Dedifferentiated amniotic fluid mesenchymal stem cell (primary cell): Measurements from ENCODE around the gene HIPK3.
"Not testable (repeated sequence)": the region's sequence is repeated elsewhere in the genome, so short reads cannot be mapped to it uniquely, and the experiment has no call there.

ENCODE experiments used
- DNase-seq: peaks from one replicate; pipeline ENCODE4 v3.0.0-alpha.2; 2016; ENCODE audit errors: extremely low spot score

The HIPK3 gene

DNA sequence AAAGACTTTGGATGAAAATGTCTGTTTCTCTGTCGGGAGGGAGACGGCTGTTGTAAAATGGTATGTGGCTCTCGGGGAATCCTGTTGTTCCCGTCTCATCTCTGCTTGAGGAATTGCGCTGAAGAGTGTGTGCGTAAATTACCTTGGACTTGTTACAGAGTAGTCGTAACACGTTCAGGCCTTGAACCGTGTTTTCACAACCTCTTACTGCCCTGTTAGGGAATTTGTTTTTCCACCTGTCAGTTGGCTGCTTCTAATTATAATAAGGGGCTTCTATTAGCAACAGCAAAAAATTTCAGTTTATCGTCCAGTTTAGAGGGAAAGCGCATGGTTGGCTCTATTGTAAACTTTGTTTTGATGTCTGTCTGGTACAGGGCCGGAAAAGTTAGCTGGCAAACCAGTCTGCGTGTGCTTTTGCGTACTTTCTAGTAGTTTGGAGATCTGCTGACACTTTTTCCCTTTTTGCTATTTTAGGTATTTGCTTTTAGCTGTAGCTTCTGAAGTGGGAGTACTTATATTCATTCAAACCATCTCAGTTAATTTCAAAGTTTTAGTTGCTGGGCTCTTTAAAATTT lies 1.5 kb downstream of the HIPK3 start:
- DNase-seq: peak; percentile 31

DNA sequence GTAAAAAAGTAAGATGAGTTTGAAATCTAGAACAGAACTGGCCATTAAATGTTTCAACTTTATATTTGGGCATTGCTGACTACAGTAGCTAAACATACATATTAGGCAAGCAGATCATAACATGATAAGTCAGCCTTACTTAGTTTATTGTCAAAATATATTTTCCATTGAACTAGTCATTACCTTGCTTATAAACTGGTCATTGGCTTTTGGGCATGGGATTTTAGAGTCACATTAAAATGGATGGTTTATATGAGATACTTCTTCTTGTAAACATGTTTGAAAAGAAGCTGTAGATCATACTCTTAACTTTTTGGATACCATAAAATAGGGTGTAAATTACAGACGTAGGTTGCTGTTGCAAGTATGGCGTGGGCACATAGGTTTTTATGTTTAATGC lies 2.7 kb downstream of the HIPK3 start:
- no peak for DNase-seq

- not testable (repeated sequence) for DNase-seq
Observed at GRCh38 chr11:33261350-33261749, 4.2 kb downstream of the HIPK3 start.

DNA sequence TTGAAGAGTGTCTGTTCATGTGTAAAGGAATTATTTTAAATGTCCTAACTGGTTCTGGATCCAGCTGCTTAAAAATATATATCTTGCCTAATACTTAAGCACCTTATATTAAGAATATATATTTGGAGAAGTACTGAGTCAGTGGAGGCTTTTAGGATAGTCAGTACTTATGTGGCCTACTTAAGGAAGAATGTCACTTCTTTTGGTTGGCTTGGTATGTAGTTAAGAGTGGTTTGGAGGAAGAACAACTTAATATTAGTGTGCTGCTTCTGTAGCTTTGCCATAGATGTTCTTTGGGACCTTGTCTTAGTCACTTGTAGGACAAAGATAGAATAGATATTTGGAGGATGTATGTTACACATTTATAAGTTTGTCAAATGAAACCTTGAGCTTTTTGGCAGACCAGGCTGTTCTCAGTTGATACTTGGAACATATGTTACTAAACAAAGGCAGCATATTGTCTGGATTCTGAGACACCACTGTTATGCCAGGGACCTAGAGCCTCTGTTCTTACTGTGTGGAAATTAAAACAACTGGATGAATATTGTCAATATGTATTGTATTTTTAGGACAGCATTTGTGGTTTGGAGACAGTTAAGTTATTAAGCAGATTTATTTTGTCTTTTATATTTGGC lies 4.9 kb downstream of the HIPK3 start:
- no peak for DNase-seq

GRCh38 chr11:33263549-33263948 lies 6.4 kb downstream of the HIPK3 start:
- no peak for DNase-seq

DNA sequence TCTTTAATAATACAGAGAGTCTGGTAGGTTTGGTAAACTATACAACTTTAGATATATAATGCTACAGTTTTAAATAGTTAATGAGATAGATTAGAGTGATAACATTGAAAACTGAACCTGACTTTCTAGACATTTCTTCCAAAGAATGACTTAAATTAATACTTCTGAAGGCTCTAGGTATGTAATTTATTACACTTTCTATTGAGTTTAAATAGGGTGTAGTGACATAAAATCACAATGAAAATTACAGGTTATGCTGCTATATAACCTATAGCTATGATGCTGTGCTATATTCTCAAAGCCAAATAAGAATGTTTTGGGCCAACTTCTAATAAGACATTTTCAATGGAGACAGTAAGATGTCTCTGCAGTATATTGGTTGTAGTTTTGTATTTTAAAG lies 7.7 kb downstream of the HIPK3 start:
- no peak for DNase-seq

DNA sequence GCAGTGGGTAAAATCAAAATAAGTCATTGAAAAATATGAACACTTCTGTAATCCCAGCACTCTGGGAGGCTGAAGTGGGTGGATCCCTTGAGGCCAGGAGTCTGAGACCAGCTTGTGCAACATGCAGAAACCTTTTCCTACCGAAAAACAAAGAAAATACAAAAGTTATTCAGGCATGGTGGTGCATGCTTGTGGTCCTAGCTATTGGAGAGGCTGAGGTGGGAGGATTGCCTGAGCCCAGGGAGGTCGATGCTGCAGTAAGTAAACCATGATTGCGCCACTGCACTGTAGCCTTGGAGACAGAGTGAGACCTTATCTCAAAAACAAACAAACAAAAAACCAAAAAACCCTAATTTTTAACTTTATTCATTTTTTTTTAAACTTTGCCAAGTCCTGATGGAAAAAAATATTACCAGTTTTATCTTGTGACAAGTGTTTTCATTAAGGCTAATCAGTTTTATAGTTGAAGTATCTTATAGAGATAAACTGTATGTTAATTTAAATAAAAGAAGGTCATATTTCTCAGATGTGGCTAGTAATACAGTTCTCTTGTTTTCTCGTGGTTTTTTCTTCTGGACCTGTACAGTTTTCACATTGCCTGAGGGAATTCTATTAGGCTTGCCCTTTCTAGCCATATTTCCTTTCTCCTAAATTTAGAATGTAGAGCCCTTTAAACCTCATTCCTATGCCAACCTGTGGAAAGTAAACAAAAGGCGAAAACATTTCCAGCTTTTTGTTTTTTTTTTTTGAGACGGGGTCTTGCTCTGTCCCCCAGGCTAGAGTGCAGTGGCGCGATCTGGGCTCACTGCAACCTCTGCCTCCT lies 9.4 kb downstream of the HIPK3 start:
- DNase-seq: peak; percentile 75

DNA sequence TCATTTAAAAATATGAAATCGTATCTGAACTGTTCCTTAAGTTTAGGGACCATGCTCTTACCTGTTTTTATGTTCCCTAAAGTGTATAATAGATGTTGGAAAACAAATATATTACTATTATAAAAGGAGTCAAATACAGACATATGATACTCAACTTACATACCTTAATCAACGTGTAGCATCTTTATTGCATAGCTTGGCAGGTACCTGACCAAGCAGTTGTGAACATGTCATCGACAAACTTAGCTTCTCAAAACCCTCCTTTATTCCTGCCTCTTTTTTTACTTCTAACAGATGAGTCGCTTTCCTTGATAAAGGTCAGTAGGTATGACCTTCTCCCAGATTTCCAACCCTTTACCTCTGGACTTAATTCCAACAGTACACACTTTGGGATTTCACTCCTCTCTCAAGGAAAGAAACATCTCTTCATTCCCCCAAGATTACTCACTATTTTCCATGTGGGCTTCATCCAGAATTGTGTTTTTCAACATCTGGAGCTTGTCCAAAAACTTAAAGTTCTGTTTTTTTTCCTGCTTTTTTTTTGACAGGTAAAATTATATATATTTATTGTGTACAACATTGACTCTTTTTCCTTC lies 11.9 kb downstream of the HIPK3 start:
- DNase-seq: peak; percentile 39

DNA sequence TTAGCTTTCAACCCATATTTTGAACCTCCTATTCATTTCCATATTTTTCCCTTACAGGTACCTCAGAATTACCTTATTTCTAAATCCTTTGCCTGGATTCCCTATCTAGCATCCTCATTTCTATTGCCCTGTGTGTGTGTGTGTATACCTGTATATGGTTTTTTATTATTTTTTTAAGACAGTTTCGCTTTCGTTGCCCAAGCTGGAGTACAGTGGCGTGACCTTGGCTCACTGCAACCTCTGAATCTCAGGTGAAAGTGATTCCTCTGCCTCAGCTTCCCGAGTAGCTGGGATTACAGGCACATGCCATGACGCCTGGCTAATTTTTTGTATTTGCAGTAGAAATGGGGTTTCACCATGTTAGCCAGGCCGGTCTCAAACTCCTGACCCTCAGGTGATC lies 12.6 kb downstream of the HIPK3 start:
- no peak for DNase-seq

- DNase-seq: no peak
Observed at GRCh38 chr11:33271059-33271458, 13.9 kb downstream of the HIPK3 start.

DNA sequence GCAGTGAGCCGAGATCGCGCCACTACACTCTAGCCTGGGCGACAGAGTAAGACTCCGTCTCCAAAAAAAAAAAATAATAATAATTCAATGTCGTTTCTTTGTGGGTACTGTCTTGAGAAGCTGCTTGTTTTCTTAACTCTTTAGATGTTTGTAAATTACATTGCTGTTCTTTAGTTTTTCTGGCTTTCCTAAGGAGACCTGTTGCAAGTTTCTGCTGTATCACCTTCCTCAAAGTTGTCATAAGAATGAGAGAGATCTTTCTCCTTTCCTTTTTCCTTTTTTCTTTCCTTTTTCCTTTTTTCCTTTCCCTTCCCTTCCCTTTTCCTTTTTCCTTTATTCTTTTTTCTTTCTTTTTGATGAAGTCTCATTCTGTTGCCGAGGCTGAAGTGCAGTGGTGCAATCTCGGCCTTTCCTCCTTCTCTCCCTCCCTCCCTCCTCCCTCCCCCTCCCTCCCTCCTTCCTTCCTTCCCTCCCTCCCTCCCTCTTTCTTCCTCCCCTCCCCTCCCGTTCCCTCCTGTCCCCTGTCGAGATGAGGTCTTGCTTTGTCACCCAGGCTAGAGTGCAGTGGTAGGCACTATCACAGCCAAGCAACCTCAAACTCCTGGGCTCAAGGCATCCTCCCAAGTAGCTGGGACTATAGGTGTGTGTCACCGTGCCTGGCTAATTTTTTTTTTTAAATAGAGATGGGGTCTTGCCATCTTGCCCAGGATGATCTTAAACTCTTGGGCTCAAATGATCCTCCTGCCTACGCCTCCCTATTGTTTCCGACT lies 15.3 kb downstream of the HIPK3 start:
- no peak for DNase-seq

GRCh38 chr11:33273656-33274055 lies 16.5 kb downstream of the HIPK3 start:
- DNase-seq: no peak

DNA sequence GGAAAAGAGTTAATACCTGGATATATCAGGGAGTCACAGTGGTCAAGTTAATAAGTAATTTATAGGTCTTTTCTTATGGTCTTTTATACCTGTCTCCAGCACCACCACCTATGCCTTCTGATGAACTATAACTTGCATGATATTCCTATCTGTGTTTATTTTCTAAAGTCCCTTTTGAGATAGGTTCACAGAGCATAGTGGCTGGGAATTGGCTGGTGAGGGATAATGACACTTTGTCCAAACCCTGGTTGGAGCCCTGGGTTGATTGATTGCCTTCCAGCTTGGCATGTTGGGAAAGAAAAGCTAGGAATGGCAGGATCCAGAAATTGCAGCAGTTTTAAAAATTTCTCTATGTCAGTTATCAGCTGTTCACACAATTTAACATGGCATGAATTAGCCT lies 23.2 kb downstream of the HIPK3 start:
- DNase-seq: no peak

GRCh38 chr11:33281758-33282157 lies 24.6 kb downstream of the HIPK3 start:
- no peak for DNase-seq

GRCh38 chr11:33284818-33285217 lies 27.6 kb downstream of the HIPK3 start:
- DNase-seq: no peak

DNA sequence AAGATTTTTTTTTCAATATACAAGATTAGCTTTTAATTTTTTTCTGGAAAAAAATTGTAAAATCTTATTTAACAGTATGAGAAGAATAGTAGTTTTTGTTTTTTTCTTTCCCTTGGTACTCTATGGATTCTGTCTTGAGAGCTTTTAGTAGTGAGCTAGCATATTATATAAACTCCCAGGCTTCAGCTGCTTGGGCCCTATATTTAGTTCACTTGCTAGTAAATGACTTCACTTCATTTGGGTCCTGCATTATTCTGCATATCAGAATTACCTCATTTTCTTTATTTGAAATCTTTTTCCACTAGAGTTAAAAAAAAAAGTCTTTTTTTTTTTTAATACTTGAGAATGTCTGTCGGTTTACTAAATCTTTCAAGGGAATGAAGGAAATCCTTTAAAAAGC lies 33.1 kb downstream of the HIPK3 start:
- no peak for DNase-seq

- no peak for DNase-seq
Observed at GRCh38 chr11:33291004-33291777, 34.0 kb downstream of the HIPK3 start.

DNA sequence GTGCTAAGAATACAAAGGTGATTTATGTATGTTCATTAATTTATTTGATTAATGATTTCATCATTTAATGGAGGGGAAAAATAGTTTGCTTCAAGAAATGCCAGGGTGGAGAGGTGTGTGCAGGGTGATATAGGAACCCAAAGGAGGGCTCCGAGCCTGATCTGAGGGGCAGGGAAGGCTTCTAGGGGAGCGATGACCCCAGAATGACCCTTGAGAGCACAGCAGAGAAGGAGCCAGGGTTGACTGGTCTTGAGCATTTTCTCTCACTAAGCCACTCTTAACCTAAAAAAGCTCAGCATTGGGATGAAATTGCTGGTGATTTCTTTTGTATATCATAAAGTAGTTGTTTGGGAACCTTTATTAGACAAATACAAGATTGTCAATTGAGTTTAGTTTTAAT lies 35.1 kb downstream of the HIPK3 start:
- no peak for DNase-seq

DNA sequence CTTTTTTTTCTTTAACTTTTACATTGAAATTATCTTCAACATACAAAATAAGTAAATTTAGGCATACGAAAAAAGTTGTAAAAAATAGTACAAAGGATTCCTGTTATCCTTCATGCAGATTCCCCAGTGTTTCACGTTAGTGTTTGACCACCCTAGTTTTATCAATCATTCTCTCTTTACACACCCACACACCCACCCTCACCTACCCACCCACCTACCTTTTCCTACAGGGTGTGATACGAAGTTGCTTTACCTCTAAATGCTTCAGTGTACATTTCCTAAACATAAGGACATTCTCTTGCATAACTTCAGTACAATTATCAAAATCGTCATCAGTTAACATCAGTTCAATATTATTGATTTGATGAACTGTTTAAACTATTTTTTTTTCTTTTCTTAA lies 37.0 kb downstream of the HIPK3 start:
- DNase-seq: no peak

GRCh38 chr11:33294797-33295196 lies 37.6 kb downstream of the HIPK3 start:
- no peak for DNase-seq

GRCh38 chr11:33296695-33297094 lies 39.5 kb downstream of the HIPK3 start:
- no peak for DNase-seq
